ENCODE data around the gene WNT6.

DNA sequence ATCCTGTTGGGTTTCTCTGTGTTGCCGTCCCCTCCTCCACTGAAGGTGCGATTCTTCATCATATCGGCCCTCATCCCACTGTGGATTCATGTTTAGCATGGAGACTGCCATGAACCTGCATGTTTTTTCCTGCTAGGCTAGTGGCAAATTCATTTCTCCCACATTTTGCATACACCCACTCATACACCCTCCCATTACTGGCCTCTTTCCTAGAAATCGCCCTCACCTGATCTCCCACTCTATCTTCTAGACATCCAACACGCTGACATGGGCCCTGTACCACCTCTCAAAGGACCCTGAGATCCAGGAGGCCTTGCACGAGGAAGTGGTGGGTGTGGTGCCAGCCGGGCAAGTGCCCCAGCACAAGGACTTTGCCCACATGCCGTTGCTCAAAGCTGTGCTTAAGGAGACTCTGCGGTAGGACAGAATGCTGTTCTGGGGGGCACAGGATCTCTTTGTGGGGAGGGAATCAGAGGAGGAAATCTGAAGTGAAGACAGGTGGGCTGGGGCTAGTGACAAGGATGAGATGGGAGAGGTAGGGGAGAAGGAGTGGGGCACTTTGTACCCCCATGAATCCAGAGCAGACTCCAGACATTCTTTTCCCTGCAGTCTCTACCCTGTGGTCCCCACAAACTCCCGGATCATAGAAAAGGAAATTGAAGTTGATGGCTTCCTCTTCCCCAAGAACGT, 45.7 kb upstream of the WNT6 start:
- TF ChIP-seq EZH2 (IDR thresholded peaks at IDR 0.05; ENCODE audit: insufficient read depth, poor library complexity, severe bottlenecking) (no peak), EZH2phosphoT487 (IDR thresholded peaks at IDR 0.05; ENCODE audit: insufficient read depth, low read depth) (no peak)
